ENCODE measurements around the gene DPM3. TPM values are rescaled to one million over a fixed set of nuclear protein-coding genes. Genes with fewer than 3 reads are reported as not detected.
A peak's percentile ranks its signal among the peaks of the same experiment; 100 is the strongest.
"Not testable (repeated sequence)": the region's sequence is repeated elsewhere in the genome, so short reads cannot be mapped to it uniquely, and the experiment has no call there.

Gene DPM3
- polyA plus RNA-seq, 1 of the 3 experiments (the other 2 are of a cell fraction), result 317 TPM

GRCh38 chr1:155139895-155140629, at the start of gene DPM3 (continued):
- TF ChIP-seq GATA2 (CRISPR knock-in tag; IDR thresholded peaks at IDR 0.05) (no peak), MXI1 (IDR thresholded peaks at IDR 0.05; ENCODE audit: low read depth, low read length) (peak; percentile 8; the same call in 1 of the 2 replicates), TAF1 (IDR thresholded peaks at IDR 0.05; ENCODE audit: borderline replicate concordance, low read depth, low read length) (peak; percentile 75), TEAD4 (IDR thresholded peaks at IDR 0.05; ENCODE audit: borderline replicate concordance, insufficient read depth) (no peak), TCF12 (IDR thresholded peaks at IDR 0.05) (no peak), MEF2A (IDR thresholded peaks at IDR 0.05; ENCODE audit: borderline replicate concordance, low read depth) (no peak), PBX3 (IDR thresholded peaks at IDR 0.05) (no peak), CHD2 (IDR thresholded peaks at IDR 0.05; ENCODE audit: low read length, partially characterized antibody) (no peak), FOXJ3 (CRISPR knock-in tag; IDR thresholded peaks at IDR 0.05) (no peak), RAD21 (IDR thresholded peaks at IDR 0.05; ENCODE audit: low read length) (no peak), IRF3 (IDR thresholded peaks at IDR 0.05; ENCODE audit: low read depth, low read length) (no peak)

- H2AFZ ChIP-seq (ENCODE audit: low read depth); POLR2A ChIA-PET: not testable (repeated sequence)
- WGBS (ENCODE audit: low lambda C conversion rate), result 95% methylated on average over 21 of the region's 45 CpGs
These were observed 49.6 kb upstream of the DPM3 start for GRCh38 chr1:155189926-155190325.

GRCh38 chr1:155188268-155188667, 47.9 kb upstream of the DPM3 start:
- DNase-seq, result no peak
- H3K27me3 ChIP-seq (ENCODE audit: insufficient read depth), result no peaks in the 10 kb centered on the region
- H3K9me2 ChIP-seq, result no peaks in the 10 kb centered on the region
- H3K4me1 ChIP-seq (ENCODE audit: control insufficient read depth in 1 of 2, insufficient read depth in 2 of 2, low read depth in 1 of 2, low read length in 1 of 2), result peaks cover 0 to 30% of the 10 kb centered on the region in 2 experiments; a peak in 1 of 4 replicates
- 95% methylated on average over 4 of the region's 14 CpGs for WGBS (ENCODE audit: low lambda C conversion rate)
- TF ChIP-seq SMC3 (IDR thresholded peaks at IDR 0.05; ENCODE audit: low read depth, low read length), result no peak
- H3K4me2 ChIP-seq, result no peak overlapping the region
- peaks cover 0 to 8% of the 10 kb centered on the region in 2 experiments for H3K36me3 ChIP-seq (replicated peaks in 1 of 2; ENCODE audit: control insufficient read depth in 1 of 2, insufficient read depth in 2 of 2, low read length in 1 of 2)
- H2AFZ ChIP-seq (ENCODE audit: low read depth), result no peak overlapping the region
- ChIA-PET CTCF (interaction anchor here (1.2 to 5.4 kb wide), 2 partner anchors 12 to 20 kb away, joined by 3 to 60 read pairs; partner anchors contain the start of gene TRIM46), POLR2A (no interaction called here)
- no peak overlapping the region for H3K27ac ChIP-seq (ENCODE audit: low read depth in 2 of 2, low read length in 1 of 2)
- H3K9me3 ChIP-seq, result no peaks in the 10 kb centered on the region
- H4K20me1 ChIP-seq (ENCODE audit: insufficient read depth), result no peaks in the 10 kb centered on the region
- H3K4me3 ChIP-seq (ENCODE audit: low read depth in 2 of 2, low read length in 1 of 2), result no peak overlapping the region
- H3F3A ChIP-seq (replicated peaks; ENCODE audit: insufficient read depth), result peaks cover 11% of the 10 kb centered on the region
- H3K79me2 ChIP-seq (ENCODE audit: insufficient read depth), result no peaks in the 10 kb centered on the region
- no peak overlapping the region for H3K9ac ChIP-seq

More at GRCh38 chr1:155189926-155190325, 49.6 kb upstream of the DPM3 start:
- H3K9me2 ChIP-seq; H3K27me3 ChIP-seq (ENCODE audit: insufficient read depth); CTCF ChIA-PET; DNase-seq; H3K4me2 ChIP-seq; H3K79me2 ChIP-seq (ENCODE audit: insufficient read depth); H3K9me3 ChIP-seq; H3K4me3 ChIP-seq (ENCODE audit: low read depth in 2 of 2, low read length in 1 of 2); H3K36me3 ChIP-seq (replicated peaks in 1 of 2; ENCODE audit: control insufficient read depth in 1 of 2, insufficient read depth in 2 of 2, low read length in 1 of 2); H3K27ac ChIP-seq (ENCODE audit: low read depth in 2 of 2, low read length in 1 of 2); H4K20me1 ChIP-seq (ENCODE audit: insufficient read depth); H3K9ac ChIP-seq: not testable (repeated sequence)
- Histone ChIP-seq H3K4me1 (ENCODE audit: control insufficient read depth in 1 of 2, insufficient read depth in 2 of 2, low read depth in 1 of 2, low read length in 1 of 2) (peaks cover 0 to 27% of the 10 kb centered on the region in 2 experiments; a peak in 1 of 4 replicates), H3F3A (replicated peaks; ENCODE audit: insufficient read depth) (peaks cover 11% of the 10 kb centered on the region)

Measured in SK-N-SH (cell line).